GM12873 (cell line): ENCODE results near the gene ATP10A.

ENCODE experiments used
- TF ChIP-seq, protein P1 (sequence below): IDR thresholded peaks from 2 replicates; pipeline ENCODE4 v1.5.1; 2012; ENCODE audit warnings: low read depth, mild to moderate bottlenecking, moderate library complexity, low read length, control low read depth; ENCODE audit not compliant: insufficient read depth; ENCODE audit errors: missing control alignments

The ATP10A gene

DNA sequence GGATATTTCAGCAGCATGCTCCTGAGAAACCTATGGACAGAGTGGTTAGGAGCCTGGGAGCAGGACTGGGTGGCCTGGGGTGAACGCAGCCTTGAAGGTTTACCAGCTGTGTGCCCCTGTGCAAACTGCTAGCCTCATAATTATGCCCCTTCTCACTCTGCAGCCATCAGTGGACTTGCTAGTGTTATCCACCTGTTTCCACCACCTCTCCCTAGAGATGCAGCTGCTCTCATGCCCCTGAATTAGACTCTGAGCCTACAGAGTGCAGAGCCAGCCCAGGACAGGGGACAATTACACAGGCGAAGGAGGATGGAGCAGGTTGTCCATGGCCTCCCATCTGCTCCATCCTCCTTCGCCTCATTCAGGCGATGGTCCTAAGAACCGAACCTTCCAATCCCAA is 175.9 kb downstream of the ATP10A start:
- TF ChIP-seq, protein P1, sequence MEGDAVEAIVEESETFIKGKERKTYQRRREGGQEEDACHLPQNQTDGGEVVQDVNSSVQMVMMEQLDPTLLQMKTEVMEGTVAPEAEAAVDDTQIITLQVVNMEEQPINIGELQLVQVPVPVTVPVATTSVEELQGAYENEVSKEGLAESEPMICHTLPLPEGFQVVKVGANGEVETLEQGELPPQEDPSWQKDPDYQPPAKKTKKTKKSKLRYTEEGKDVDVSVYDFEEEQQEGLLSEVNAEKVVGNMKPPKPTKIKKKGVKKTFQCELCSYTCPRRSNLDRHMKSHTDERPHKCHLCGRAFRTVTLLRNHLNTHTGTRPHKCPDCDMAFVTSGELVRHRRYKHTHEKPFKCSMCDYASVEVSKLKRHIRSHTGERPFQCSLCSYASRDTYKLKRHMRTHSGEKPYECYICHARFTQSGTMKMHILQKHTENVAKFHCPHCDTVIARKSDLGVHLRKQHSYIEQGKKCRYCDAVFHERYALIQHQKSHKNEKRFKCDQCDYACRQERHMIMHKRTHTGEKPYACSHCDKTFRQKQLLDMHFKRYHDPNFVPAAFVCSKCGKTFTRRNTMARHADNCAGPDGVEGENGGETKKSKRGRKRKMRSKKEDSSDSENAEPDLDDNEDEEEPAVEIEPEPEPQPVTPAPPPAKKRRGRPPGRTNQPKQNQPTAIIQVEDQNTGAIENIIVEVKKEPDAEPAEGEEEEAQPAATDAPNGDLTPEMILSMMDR, result no peak

DNA sequence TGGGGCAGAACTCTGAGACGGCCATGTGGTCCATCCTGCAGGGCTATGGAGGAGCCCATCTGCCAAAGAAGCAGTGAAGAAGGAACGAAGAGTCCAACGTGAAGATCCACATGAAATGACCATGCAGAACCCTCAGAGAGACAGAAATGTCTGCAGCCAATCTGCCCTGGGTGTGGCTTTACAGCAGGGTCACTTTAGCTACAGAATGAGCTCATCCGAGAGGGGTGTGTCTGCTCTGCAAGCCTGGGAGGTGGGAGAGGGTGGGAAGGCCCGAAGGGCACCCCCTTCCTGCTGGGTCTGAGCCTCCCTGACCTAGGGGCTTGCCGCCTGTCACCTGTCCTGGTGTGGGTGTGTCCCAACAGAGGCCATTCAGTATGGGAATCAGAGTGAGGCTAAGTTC is 176.3 kb downstream of the ATP10A start:
- TF ChIP-seq, protein P1, result no peak

GRCh38 chr15:25684521-25685431 is 178.4 kb downstream of the ATP10A start:
- TF ChIP-seq, protein P1, result no peak

- TF ChIP-seq, protein P1, result no peak
Observed at GRCh38 chr15:25683911-25684310, 179.2 kb downstream of the ATP10A start.

GRCh38 chr15:25683415-25683814 is 179.7 kb downstream of the ATP10A start:
- TF ChIP-seq, protein P1, result no peak

DNA sequence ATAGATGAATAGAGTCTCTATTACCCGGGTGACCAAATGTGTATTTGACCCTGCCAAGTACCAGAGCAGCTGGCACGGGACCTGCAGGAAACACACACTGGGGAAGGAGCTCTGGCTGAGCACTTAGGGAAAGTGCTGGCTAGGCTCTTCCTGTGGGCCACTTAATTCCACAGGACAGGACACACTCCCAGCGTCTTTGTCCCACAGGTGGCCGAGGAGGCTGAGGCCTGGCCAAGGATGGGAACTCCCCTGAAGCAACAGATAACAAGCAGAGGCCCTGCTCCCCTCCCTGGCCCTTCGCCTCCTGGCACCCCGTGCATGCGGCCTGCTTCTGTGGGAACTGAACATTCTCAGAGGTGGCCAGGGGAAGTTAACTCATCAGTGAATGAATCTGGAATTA is 180.8 kb downstream of the ATP10A start:
- TF ChIP-seq, protein P1, result no peak

- TF ChIP-seq, protein P1, result no peak
Observed at GRCh38 chr15:25680686-25681025, 182.5 kb downstream of the ATP10A start.
